Activated CD8-positive, alpha-beta T cell treated with anti-CD3 and anti-CD28 coated beads for 36 hours (primary cell): ENCODE data around the gene BBS4. TPM values are rescaled to one million over a fixed set of nuclear protein-coding genes. Genes with fewer than 3 reads are reported as not detected.
A peak's percentile ranks its signal among the peaks of the same experiment; 100 is the strongest.
"Not testable (repeated sequence)": the region's sequence is repeated elsewhere in the genome, so short reads cannot be mapped to it uniquely, and the experiment has no call there.

Experiments used
- ATAC-seq: fragments of 200-7000 bp; cut with Tn5 transposase; one replicate; pipeline ENCODE4 v1.10.0; 2021; ENCODE audit warnings: mild to moderate bottlenecking, moderate library complexity
- CTCF ChIA-PET: fragments of 350-600 bp; sonication (Branson Sonifier 250); formaldehyde crosslinking; loops from one replicate; lab custom pipeline; 2021; ENCODE audit warnings: antibody characterized with exemption; lab: Charles Lee
- POLR2A ChIA-PET: fragments of 350-600 bp; sonication (Branson Sonifier 250); formaldehyde crosslinking; loops from one replicate; lab custom pipeline; 2021; ENCODE audit warnings: antibody characterized with exemption; lab: Charles Lee
- DNase-seq: peaks from one replicate; pipeline ENCODE4 v3.0.0-alpha.2; 2020
- H3K27ac Mint-ChIP-seq: one replicate; pipeline ENCODE4 v1.8.0; 2021; ENCODE audit warnings: mild to moderate bottlenecking, mixed read lengths
- H3K27me3 Mint-ChIP-seq: one replicate; pipeline ENCODE4 v1.8.0; 2021; ENCODE audit warnings: mixed read lengths
- H3K36me3 Mint-ChIP-seq: one replicate; pipeline ENCODE4 v1.8.0; 2021; ENCODE audit warnings: low read depth, mixed read lengths
- H3K4me1 Mint-ChIP-seq: one replicate; pipeline ENCODE4 v1.8.0; 2021; ENCODE audit warnings: low read depth, mixed read lengths
- H3K4me3 Mint-ChIP-seq: one replicate; pipeline ENCODE4 v1.8.0; 2021; ENCODE audit warnings: mild to moderate bottlenecking, moderate library complexity, mixed read lengths
- H3K9me3 Mint-ChIP-seq: one replicate; pipeline ENCODE4 v1.8.0; 2021; ENCODE audit warnings: mixed read lengths
- CTCF ChIP-seq: fragments of 200-600 bp; IDR thresholded peaks from one replicate; pipeline ENCODE4 v1.8.0; 2022; ENCODE audit warnings: antibody characterized with exemption, mild to moderate bottlenecking
- intact Hi-C: fragments of 100-400 bp; cut with micrococcal nuclease; formaldehyde crosslinking; loops from one replicate; pipeline ENCODE4 v1.10.0; 2022
- total RNA-seq, 2 experiments: library from RNA; stranded (reverse); gene quantifications; one replicate each; pipeline ENCODE4 v1.2.3, GENCODE V29; 2021

Gene BBS4
- total RNA-seq, 2 experiments from 2014 or later = 10.8 to 11.4 TPM

- Mint-ChIP-seq H3K36me3 (peaks cover 2% of the 10 kb centered on the region), H3K4me1 (peaks cover 7% of the 10 kb centered on the region), H3K27me3 (no peaks in the 10 kb centered on the region), H3K27ac (no peak overlapping the region), H3K4me3 (no peak overlapping the region), H3K9me3 (no peaks in the 10 kb centered on the region)
- intact Hi-C loops = no loop called here
- ChIA-PET CTCF (no interaction called here), POLR2A (no interaction called here)
- ATAC-seq (no peak), DNase-seq (no peak)
- TF ChIP-seq CTCF = no peak
Measured at GRCh38 chr15:72700076-72700475, 14.1 kb downstream of the BBS4 start.

GRCh38 chr15:72706266-72706665 lies 20.3 kb downstream of the BBS4 start:
- ChIA-PET POLR2A (interaction anchor here (0.6 to 0.7 kb wide), 2 partner anchors 43 to 200 kb away, joined by 3 read pairs; no protein-coding TSS in a partner anchor), CTCF (interaction anchor here (1.8 kb wide), 1 partner anchor 16 kb away, joined by 12 read pairs; no protein-coding TSS in a partner anchor)
- ATAC-seq (no peak), DNase-seq (no peak)
- Mint-ChIP-seq H3K27me3 (no peaks in the 10 kb centered on the region), H3K9me3 (no peaks in the 10 kb centered on the region), H3K4me1 (peaks cover 2% of the 10 kb centered on the region), H3K27ac (no peak overlapping the region), H3K4me3 (no peak overlapping the region), H3K36me3 (peaks cover 5% of the 10 kb centered on the region)
- no peak for TF ChIP-seq CTCF
- intact Hi-C loops = no loop called here

GRCh38 chr15:72708551-72709303 lies 22.7 kb downstream of the BBS4 start:
- POLR2A ChIA-PET, intact Hi-C loops, ATAC-seq: not testable (repeated sequence)

GRCh38 chr15:72722071-72722696 lies 36.2 kb downstream of the BBS4 start:
- no peak overlapping the region for H3K4me3 Mint-ChIP-seq
- POLR2A ChIA-PET = interaction anchor here (0.8 to 1.0 kb wide), 2 partner anchors 37 to 171 kb away, joined by 3 to 5 read pairs; partner anchors contain the start of genes BBS4 and HIGD2B
- peaks cover 2% of the 10 kb centered on the region for H3K36me3 Mint-ChIP-seq
- intact Hi-C loops = no loop called here
- ATAC-seq = peak; percentile 65
- no peak overlapping the region for H3K27ac Mint-ChIP-seq
- H3K27me3 Mint-ChIP-seq = no peaks in the 10 kb centered on the region
- CTCF ChIA-PET = interaction anchor here (0.5 to 4.2 kb wide), 52 partner anchors 9 to 777 kb away, joined by 3 to 69 read pairs (median 4); no protein-coding TSS in a partner anchor
- DNase-seq = peak; percentile 81
- H3K4me1 Mint-ChIP-seq = no peaks in the 10 kb centered on the region
- peak; percentile 81 for TF ChIP-seq CTCF
- no peaks in the 10 kb centered on the region for H3K9me3 Mint-ChIP-seq

More at GRCh38 chr15:72708551-72709303, 22.7 kb downstream of the BBS4 start:
- CTCF ChIA-PET = interaction anchor here (1.1 to 3.5 kb wide), 2 partner anchors 14 to 38 kb away, joined by 3 to 18 read pairs; no protein-coding TSS in a partner anchor
- H3K4me1 Mint-ChIP-seq, H3K36me3 Mint-ChIP-seq, H3K9me3 Mint-ChIP-seq, H3K27me3 Mint-ChIP-seq, H3K27ac Mint-ChIP-seq, H3K4me3 Mint-ChIP-seq, DNase-seq: not testable (repeated sequence)

GRCh38 chr15:72724028-72724427 lies 38.0 kb downstream of the BBS4 start:
- Mint-ChIP-seq H3K9me3 (no peaks in the 10 kb centered on the region), H3K27me3 (no peaks in the 10 kb centered on the region), H3K27ac (no peak overlapping the region), H3K4me1 (no peaks in the 10 kb centered on the region), H3K36me3 (no peaks in the 10 kb centered on the region), H3K4me3 (no peak overlapping the region)
- ChIA-PET POLR2A (interaction anchor here (0.5 to 0.6 kb wide), 2 partner anchors 24 to 27 kb away, joined by 3 read pairs; no protein-coding TSS in a partner anchor), CTCF (interaction anchor here (1.1 to 4.2 kb wide), 9 partner anchors 10 to 549 kb away, joined by 3 to 69 read pairs (median 5); no protein-coding TSS in a partner anchor)
- intact Hi-C loops = no loop called here
- DNase-seq = no peak
- no peak for TF ChIP-seq CTCF
- ATAC-seq = no peak
